Fibroblast of lung (primary cell): ENCODE data around the gene HIBADH.

ENCODE experiments used
- CTCF ChIP-seq, 2 donors: IDR thresholded peaks in 1 of 2; conservative IDR thresholded peaks in 1 of 2; 1 replicate in 1 of 2; 2 replicates in 1 of 2; pipeline ENCODE4 v1.5.1; 2011 to 2012; ENCODE audit warnings: low read length in 2 of 2, control low read depth in 1 of 2, inconsistent platforms in 1 of 2, low read depth in 1 of 2, mild to moderate bottlenecking in 1 of 2
- EZH2 ChIP-seq: IDR thresholded peaks from 2 replicates; pipeline ENCODE4 v1.5.1; 2012; ENCODE audit warnings: low read length, control low read depth, mild to moderate bottlenecking; ENCODE audit errors: missing control alignments

- TF ChIP-seq EZH2 (no peak), CTCF (conservative IDR thresholded peaks at IDR 0.05 in 1 of 2, IDR thresholded peaks at IDR 0.05 in 1 of 2; ENCODE audit: low read depth in 1 of 2, low read length in 2 of 2) (no peak)
Observed at GRCh38 chr7:27482219-27482618, 180.5 kb downstream of the HIBADH start.
